GM19438 (cell line): ENCODE data around the gene SLIT1.

Source experiments
- ATAC-seq: cut with Tn5 transposase; IDR thresholded peaks from one replicate; pipeline ENCODE4 v1.9.1; 2021; ENCODE audit warnings: low read depth; ENCODE audit not compliant: unreplicated experiment

SLIT1 gene

GRCh38 chr10:97185326-97186058 lies at the start of gene SLIT1:
Gene SLIT1, minus strand, starts transcription at chr10:97185959. Its CDS starts 285 bp downstream, at chr10:97185674.
- no peak for ATAC-seq

GRCh38 chr10:97235353-97235752 lies 49.6 kb upstream of the SLIT1 start:
- ATAC-seq, result no peak

GRCh38 chr10:97234400-97234799 lies 48.6 kb upstream of the SLIT1 start:
- no peak for ATAC-seq

- ATAC-seq, result no peak
Observed at GRCh38 chr10:97230146-97230545, 44.4 kb upstream of the SLIT1 start.

GRCh38 chr10:97229322-97230015 lies 43.7 kb upstream of the SLIT1 start:
- no peak for ATAC-seq

- no peak for ATAC-seq
Observed at GRCh38 chr10:97228775-97229157, 43.0 kb upstream of the SLIT1 start.

GRCh38 chr10:97228130-97228774 lies 42.5 kb upstream of the SLIT1 start:
- no peak for ATAC-seq

GRCh38 chr10:97226398-97226797 lies 40.6 kb upstream of the SLIT1 start:
- no peak for ATAC-seq

GRCh38 chr10:97224483-97225435 lies 39.0 kb upstream of the SLIT1 start:
- ATAC-seq, result no peak

GRCh38 chr10:97222326-97222961 lies 36.7 kb upstream of the SLIT1 start:
- no peak for ATAC-seq

- ATAC-seq, result no peak
Observed at GRCh38 chr10:97220355-97220754, 34.6 kb upstream of the SLIT1 start.

- no peak for ATAC-seq
Observed at GRCh38 chr10:97217299-97217698, 31.5 kb upstream of the SLIT1 start.

GRCh38 chr10:97215619-97216260 lies 30.0 kb upstream of the SLIT1 start:
- no peak for ATAC-seq

GRCh38 chr10:97213431-97213830 lies 27.7 kb upstream of the SLIT1 start:
- no peak for ATAC-seq

GRCh38 chr10:97211229-97211628 lies 25.5 kb upstream of the SLIT1 start:
- ATAC-seq, result no peak

- ATAC-seq, result no peak
Observed at GRCh38 chr10:97210543-97210960, 24.8 kb upstream of the SLIT1 start.

GRCh38 chr10:97207756-97208346 lies 22.1 kb upstream of the SLIT1 start:
- no peak for ATAC-seq

- ATAC-seq, result no peak
Observed at GRCh38 chr10:97207131-97207530, 21.4 kb upstream of the SLIT1 start.
